LNCaP clone FGC (cell line): Measurements from ENCODE around the gene RFC1.

Experiments
- DNase-seq: peaks from one replicate; pipeline ENCODE4 v3.0.0-alpha.2; 2011; ENCODE audit warnings: low read depth
- H3K4me3 ChIP-seq: 2 replicates; pipeline ENCODE4 v1.5.1; 2011; ENCODE audit warnings: mild to moderate bottlenecking, low read depth, low read length, control low read depth
- TF ChIP-seq, protein P1 (sequence below): IDR thresholded peaks from 2 replicates; pipeline ENCODE4 v1.5.1; 2012; ENCODE audit warnings: mild to moderate bottlenecking; ENCODE audit not compliant: control insufficient read depth, insufficient read depth; ENCODE audit errors: extremely low read depth

RFC1 gene

DNA sequence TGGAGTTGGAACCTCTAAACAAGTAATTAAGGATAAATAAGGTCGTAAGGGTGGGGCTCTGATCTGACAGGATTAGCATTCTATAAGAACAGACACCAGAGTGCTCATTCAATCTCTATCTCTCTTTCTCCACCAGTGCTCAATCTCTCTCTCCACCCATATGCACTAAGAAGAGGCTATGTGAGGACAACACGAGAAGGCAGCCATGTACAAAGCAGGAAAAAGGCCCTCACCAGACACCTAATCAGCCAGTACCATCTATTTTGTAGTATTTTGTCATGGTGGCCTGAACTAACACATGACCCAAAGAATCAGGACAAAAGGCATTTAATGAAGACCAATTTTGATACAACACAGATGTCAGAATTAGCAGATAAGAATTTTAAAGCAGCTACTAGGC, 16.8 kb downstream of the RFC1 start:
- no peak overlapping the region for H3K4me3 ChIP-seq
- no peak for DNase-seq
- TF ChIP-seq, protein P1, sequence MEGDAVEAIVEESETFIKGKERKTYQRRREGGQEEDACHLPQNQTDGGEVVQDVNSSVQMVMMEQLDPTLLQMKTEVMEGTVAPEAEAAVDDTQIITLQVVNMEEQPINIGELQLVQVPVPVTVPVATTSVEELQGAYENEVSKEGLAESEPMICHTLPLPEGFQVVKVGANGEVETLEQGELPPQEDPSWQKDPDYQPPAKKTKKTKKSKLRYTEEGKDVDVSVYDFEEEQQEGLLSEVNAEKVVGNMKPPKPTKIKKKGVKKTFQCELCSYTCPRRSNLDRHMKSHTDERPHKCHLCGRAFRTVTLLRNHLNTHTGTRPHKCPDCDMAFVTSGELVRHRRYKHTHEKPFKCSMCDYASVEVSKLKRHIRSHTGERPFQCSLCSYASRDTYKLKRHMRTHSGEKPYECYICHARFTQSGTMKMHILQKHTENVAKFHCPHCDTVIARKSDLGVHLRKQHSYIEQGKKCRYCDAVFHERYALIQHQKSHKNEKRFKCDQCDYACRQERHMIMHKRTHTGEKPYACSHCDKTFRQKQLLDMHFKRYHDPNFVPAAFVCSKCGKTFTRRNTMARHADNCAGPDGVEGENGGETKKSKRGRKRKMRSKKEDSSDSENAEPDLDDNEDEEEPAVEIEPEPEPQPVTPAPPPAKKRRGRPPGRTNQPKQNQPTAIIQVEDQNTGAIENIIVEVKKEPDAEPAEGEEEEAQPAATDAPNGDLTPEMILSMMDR = no peak

DNA sequence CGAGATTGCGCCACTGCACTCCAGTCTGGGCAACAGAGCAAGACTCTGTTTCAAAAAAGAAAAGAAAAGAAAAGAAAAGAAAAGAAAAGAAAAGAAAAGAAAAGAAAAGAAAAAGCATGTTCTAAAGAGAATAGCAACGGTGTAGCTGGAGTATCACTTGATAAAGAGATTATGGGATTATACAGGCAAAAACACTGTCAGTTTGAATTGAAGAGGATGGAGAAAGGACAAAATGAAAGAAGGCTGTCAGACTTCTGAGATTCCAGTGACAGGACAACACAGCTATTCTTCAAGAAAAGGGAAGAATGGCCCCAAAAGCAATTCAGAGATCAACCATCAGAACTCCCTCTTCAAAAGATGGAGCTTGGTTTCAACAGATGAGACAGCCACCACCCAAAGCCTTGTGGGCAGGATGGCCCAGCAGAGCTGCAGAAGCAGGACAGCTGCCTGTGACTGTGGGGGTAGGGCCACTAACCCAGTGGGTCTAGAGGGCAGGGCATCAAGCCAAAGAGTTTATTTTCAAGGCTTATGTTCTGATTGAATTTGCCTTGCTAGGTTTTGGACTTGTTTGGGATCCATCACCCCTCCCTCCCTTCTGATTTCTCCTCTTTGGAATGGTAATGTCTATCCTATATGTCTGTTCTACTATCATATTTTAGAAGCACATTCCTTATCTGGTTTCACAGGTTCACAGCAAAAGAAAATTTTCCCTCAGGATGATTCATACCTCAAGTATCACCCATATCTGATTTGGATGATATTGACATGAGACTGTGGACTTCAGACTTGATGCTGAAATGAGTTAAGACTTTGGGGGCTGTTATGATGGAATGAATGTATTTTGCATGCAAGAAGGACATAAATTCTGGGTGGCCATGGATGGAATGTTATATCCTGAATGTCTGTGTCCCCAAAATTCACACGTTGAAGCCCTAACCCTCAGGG, 17.5 kb downstream of the RFC1 start:
- no peak for DNase-seq
- TF ChIP-seq, protein P1 = no peak
- no peak overlapping the region for H3K4me3 ChIP-seq

DNA sequence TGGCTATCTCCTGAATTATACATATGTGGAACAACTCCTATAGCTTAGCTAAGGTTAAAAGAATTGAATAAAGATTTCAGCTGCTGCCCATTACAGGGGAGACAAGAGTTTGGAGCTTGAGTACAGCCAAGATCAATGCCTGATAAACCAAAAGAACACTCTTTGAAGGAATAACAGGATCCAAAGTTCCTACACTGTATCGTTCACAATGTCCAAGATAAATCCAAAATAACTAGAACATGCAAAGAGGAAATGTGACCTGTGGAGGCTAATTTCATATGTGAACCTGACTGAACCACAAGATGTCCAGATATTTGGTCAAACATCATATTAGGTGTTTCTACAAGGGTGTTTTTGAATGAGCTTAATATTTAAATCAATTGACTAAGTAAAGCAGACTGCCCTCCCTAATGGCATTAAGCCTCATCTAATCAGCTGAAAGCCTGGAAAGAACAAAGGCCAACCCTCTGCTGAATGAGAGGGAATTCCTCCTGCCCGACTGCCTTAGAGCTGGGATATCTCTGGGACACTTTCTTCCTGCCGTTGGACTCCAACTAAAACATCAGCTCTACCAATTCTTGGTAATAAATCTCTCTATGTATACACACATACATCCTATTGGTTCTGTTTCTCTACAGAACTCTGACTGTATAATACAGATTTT, 19.2 kb downstream of the RFC1 start:
- TF ChIP-seq, protein P1 = no peak
- no peak overlapping the region for H3K4me3 ChIP-seq
- no peak for DNase-seq

DNA sequence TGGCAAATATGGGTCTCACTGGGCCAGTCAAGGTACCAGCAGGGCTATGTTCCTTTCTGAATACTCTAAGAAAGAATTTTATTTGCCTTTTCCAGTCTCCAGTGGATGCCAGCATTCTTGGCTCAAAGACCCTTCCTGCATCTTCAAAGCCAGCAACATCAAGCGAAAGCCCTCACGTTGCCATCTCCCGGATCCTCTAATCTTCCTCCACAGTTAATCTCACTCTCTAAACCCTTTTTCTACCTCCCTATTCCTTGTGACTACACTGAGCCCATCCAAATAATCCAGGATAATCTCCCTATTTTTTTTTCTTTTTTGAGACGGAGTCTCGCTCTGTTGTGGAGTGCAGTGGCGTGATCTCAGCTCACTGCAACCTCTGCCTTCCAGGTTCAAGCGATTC, 23.4 kb downstream of the RFC1 start:
- TF ChIP-seq, protein P1 = no peak
- no peak overlapping the region for H3K4me3 ChIP-seq
- no peak for DNase-seq

DNA sequence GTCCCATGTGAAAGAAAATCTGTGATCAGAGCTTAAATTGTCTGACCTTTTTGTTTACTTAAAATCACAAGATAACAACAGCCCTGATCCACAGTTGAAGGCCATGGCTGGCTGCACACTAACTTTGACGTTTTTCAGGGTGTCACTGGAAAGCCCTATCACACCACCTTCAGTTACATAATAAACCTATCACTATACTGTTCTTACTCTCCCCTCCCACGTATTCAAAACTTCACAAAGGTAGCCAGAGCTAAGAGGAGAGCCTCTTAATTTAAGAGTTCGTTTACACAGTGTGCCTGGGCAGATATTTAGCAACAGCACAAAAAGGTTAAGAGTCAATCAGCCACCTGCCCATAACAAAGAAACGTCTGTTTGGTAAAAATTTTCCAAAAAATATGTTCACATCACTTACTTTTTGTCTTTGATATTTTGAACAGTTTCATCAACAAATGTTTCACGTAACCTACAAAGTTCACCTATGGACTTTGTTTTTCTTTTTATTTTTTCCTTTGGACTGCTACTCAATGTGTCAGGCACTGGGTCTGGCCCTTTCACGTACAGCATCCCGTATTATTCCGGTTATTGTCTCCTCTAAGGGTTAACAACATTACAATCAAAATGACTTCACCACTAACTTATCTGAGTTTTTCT, 25.0 kb downstream of the RFC1 start:
- DNase-seq = no peak
- H3K4me3 ChIP-seq = no peak overlapping the region
- TF ChIP-seq, protein P1 = no peak

DNA sequence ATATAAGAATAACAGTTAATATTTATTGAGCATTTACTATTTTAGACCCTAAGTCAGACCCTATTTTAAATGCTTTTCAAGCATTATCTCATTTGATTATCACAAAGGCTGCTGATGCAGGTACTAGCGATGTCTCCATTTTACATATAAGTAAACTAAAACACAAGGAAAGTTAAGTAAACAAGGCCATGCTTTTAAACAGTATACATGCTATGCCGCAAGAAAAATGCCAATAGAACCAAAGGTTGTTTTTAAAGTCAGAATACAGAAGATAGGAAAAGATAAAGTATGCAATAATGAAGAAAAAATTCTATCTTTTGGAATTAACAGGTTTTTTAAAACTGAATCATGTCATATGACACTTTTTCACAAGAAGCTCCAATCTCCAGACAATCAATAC, 26.2 kb downstream of the RFC1 start:
- DNase-seq = no peak
- no peak overlapping the region for H3K4me3 ChIP-seq
- TF ChIP-seq, protein P1 = no peak
